Thyroid gland (tissue), 4 donors: ENCODE results near the gene CTAGE1. TPM values are rescaled to one million over a fixed set of nuclear protein-coding genes. Genes with fewer than 3 reads are reported as not detected.

Experiments used
- DNase-seq, 2 donors: peaks; one replicate each; pipeline ENCODE4 v3.0.0-alpha.2; 2019
- H3K27ac ChIP-seq, 3 donors: fragments of 200-600 bp; sonication (generic); 1 replicate in 2 of 3; 2 replicates in 1 of 3; pipeline ENCODE4 v1.5.1; 2016 to 2019; ENCODE audit warnings: mild to moderate bottlenecking in 1 of 3, moderate library complexity in 1 of 3
- H3K27me3 ChIP-seq: fragments of 200-600 bp; sonication (generic); one replicate; pipeline ENCODE4 v1.5.1; 2019
- H3K36me3 ChIP-seq, 2 donors: fragments of 200-600 bp; sonication (generic); one replicate each; pipeline ENCODE4 v1.5.1; 2016 to 2019
- H3K4me1 ChIP-seq, 2 donors: fragments of 200-600 bp; sonication (generic); one replicate each; pipeline ENCODE4 v1.5.1; 2017 to 2019
- H3K4me3 ChIP-seq, 3 donors: fragments of 200-600 bp; sonication (generic); replicated peaks in 1 of 3; 1 replicate in 2 of 3; 2 replicates in 1 of 3; pipeline ENCODE4 v1.5.1; 2016; ENCODE audit warnings: mild to moderate bottlenecking in 1 of 3
- H3K9me3 ChIP-seq: fragments of 200-600 bp; sonication (generic); one replicate; pipeline ENCODE4 v1.5.1; 2017
- POLR2A ChIP-seq, 2 donors: fragments of 450-650 bp; IDR thresholded peaks; one replicate each; pipeline ENCODE4 v1.6.1; 2017; ENCODE audit warnings: antibody characterized with exemption in 2 of 2, mild to moderate bottlenecking in 2 of 2, moderate library complexity in 1 of 2
- WGBS, 2 donors: methylation state at CpG; one replicate each; pipeline ENCODE4 v1.1.5; 2017; 5-methylcytosine and 5-hydroxymethylcytosine counted together
- intact Hi-C: fragments of 100-400 bp; cut with DNase I; formaldehyde crosslinking; loops from one replicate; pipeline ENCODE4 v1.15.1; 2023
- total RNA-seq, 4 donors: library from RNA; depleted of rRNA; stranded (reverse); fragments of >200 nt; gene quantifications; one replicate each; pipeline ENCODE4 v1.2.3, GENCODE V29; 2016
- TF ChIP-seq, protein P1 (sequence below), 6 experiments: fragments of 200-600 bp in 3 of 6; fragments of 450-650 bp in 3 of 6; sonication (generic) in 3 of 6; IDR thresholded peaks; one replicate each; pipeline ENCODE4 v1.5.1; 2016 to 2019; ENCODE audit warnings: antibody characterized with exemption in 6 of 6, mild to moderate bottlenecking in 2 of 6, inconsistent platforms in 1 of 6, moderate library complexity in 1 of 6

Gene CTAGE1
- total RNA-seq, 4 donors from 2014 or later = not detected

GRCh38 chr18:22368021-22368420 lies 49.7 kb downstream of the CTAGE1 start:
- Histone ChIP-seq H3K27ac (no peak overlapping the region), H3K4me3 (no peak overlapping the region), H3K4me1 (no peaks in the 10 kb centered on the region), H3K9me3 (no peaks in the 10 kb centered on the region), H3K36me3 (no peaks in the 10 kb centered on the region), H3K27me3 (no peaks in the 10 kb centered on the region)
- 86 to 97% methylated on average over 1 of the region's 1 CpG for WGBS, 2 donors
- no peak for DNase-seq
- intact Hi-C loops = no loop called here
- TF ChIP-seq, protein P1, sequence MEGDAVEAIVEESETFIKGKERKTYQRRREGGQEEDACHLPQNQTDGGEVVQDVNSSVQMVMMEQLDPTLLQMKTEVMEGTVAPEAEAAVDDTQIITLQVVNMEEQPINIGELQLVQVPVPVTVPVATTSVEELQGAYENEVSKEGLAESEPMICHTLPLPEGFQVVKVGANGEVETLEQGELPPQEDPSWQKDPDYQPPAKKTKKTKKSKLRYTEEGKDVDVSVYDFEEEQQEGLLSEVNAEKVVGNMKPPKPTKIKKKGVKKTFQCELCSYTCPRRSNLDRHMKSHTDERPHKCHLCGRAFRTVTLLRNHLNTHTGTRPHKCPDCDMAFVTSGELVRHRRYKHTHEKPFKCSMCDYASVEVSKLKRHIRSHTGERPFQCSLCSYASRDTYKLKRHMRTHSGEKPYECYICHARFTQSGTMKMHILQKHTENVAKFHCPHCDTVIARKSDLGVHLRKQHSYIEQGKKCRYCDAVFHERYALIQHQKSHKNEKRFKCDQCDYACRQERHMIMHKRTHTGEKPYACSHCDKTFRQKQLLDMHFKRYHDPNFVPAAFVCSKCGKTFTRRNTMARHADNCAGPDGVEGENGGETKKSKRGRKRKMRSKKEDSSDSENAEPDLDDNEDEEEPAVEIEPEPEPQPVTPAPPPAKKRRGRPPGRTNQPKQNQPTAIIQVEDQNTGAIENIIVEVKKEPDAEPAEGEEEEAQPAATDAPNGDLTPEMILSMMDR (IDR thresholded peaks at IDR 0.05) = no peak
- no peak for TF ChIP-seq POLR2A (IDR thresholded peaks at IDR 0.05)

DNA sequence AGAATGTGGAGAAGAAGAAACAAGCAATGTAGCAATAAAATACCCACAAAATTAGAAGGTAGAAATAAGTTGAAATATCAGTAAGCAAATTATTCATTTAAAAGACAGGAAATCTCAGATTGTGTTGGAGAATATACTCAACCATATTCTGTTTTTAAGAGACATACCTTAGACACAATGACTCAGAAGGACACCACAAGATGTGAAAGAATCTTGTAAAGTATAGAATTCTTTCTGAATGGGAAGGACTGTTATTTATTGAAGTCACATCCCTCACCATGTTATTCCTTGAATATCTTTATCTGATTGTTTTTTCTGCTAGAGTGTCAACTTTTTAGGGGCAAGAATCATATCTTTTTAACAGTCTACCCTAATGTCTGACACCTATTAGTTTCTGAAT lies 50.4 kb downstream of the CTAGE1 start:
- intact Hi-C loops = no loop called here
- Histone ChIP-seq H3K4me3 (no peak overlapping the region), H3K27me3 (no peaks in the 10 kb centered on the region), H3K27ac (no peak overlapping the region), H3K9me3 (no peaks in the 10 kb centered on the region), H3K36me3 (no peaks in the 10 kb centered on the region), H3K4me1 (no peaks in the 10 kb centered on the region)
- no peak for TF ChIP-seq POLR2A (IDR thresholded peaks at IDR 0.05)
- TF ChIP-seq, protein P1 (IDR thresholded peaks at IDR 0.05) = no peak
- no peak for DNase-seq

GRCh38 chr18:22363867-22364463 lies 53.8 kb downstream of the CTAGE1 start:
- no peaks in the 10 kb centered on the region for H3K36me3 ChIP-seq
- WGBS, 2 donors = 88 to 100% methylated on average over 1 of the region's 1 CpG
- H3K27me3 ChIP-seq = no peaks in the 10 kb centered on the region
- H3K27ac ChIP-seq = no peak overlapping the region
- TF ChIP-seq POLR2A (IDR thresholded peaks at IDR 0.05) = no peak
- TF ChIP-seq, protein P1 (IDR thresholded peaks at IDR 0.05) = peak in 3 of 6 experiments; percentile 26 to 41 (median 30)
- DNase-seq = no peak
- intact Hi-C loops = no loop called here
- no peak overlapping the region for H3K4me3 ChIP-seq
- H3K9me3 ChIP-seq = no peaks in the 10 kb centered on the region
- H3K4me1 ChIP-seq = no peaks in the 10 kb centered on the region

Other genes starting within 250 kb of the CTAGE1 start
- 10 to 100 TPM in 3 of 4 donors, 1 to 10 TPM in 1; 8.5 to 18.9 (median 15.1) TPM for gene GATA6, start 248.3 kb downstream of the CTAGE1 start, total RNA-seq